Placental pericyte (primary cell): ENCODE measurements around the gene TMEM179B. TPM values are rescaled to one million over a fixed set of nuclear protein-coding genes. Genes with fewer than 3 reads are reported as not detected.

Experiments
- small RNA-seq: library from RNA; depleted of rRNA; stranded (forward); fragments of <200 nt; gene quantifications from one replicate; pipeline ENCODE3, GENCODE V24; 2012; ENCODE audit warnings: low replicate concordance
- total RNA-seq: library from RNA; depleted of rRNA; stranded (reverse); fragments of >200 nt; gene quantifications from 2 replicates; pipeline ENCODE4 v1.2.3, GENCODE V29; 2012

Gene TMEM179B
- total RNA-seq: 42.2 and 50.7 TPM in 2 replicates

GRCh38 chr11:62787005-62787759, at the start of gene TMEM179B:
TMEM179B (plus strand) TSS chr11:62787402; CDS start chr11:62787432, 30 bp downstream.

GRCh38 chr11:62753736-62754603, 33.2 kb upstream of the TMEM179B start, which contains the start of gene ZBTB3:
ZBTB3 (minus strand) TSS chr11:62754160; CDS start chr11:62753664, 496 bp downstream.

GRCh38 chr11:62771144-62772021, 15.8 kb upstream of the TMEM179B start, which contains the start of gene TAF6L:
TAF6L (plus strand) TSS chr11:62771396; CDS start chr11:62775784, 4,388 bp downstream.

GRCh38 chr11:62791501-62792201, 4.4 kb downstream of the TMEM179B start, which contains the start of gene TMEM223:
TMEM223 (minus strand) TSS chr11:62792006; CDS start chr11:62791994, 12 bp downstream.

GRCh38 chr11:62805076-62805892, 18.1 kb downstream of the TMEM179B start, which contains the start of gene NXF1:
NXF1 (minus strand) TSS chr11:62805440; CDS start chr11:62805356, 84 bp downstream.

GRCh38 chr11:62831520-62832335, 44.5 kb downstream of the TMEM179B start, which contains the start of gene STX5:
STX5 (minus strand) TSS chr11:62832051; CDS start chr11:62831243, 808 bp downstream.

GRCh38 chr11:62832336-62833234, 45.4 kb downstream of the TMEM179B start, which contains the start of gene TEX54:
TEX54 (minus strand) TSS chr11:62832841.

GRCh38 chr11:62839050-62839945, 52.1 kb downstream of the TMEM179B start, which contains the start of gene WDR74:
WDR74 (minus strand) TSS chr11:62839590; CDS start chr11:62839570, 20 bp downstream.

Small RNAs within 50 kb of the gene (small RNA-seq; reads per million reads assigned to genes)
- gene MIR6514 (0.65 reads per million, percentile 28 among the genes with 10 or more reads in this experiment), gene RNU6-118P (not detected)

Other genes starting within 250 kb of the TMEM179B start
- gene AHNAK, start 240.6 kb upstream of the TMEM179B start, total RNA-seq: 206 and 490 TPM in 2 replicates
- 914 and 1,622 TPM in 2 replicates for gene EEF1G, start 213.5 kb upstream of the TMEM179B start, total RNA-seq
- gene TUT1, start 195.9 kb upstream of the TMEM179B start, total RNA-seq: 7.4 and 8.4 TPM in 2 replicates
- gene MTA2, start 185.5 kb upstream of the TMEM179B start, total RNA-seq: 82.7 and 179 TPM in 2 replicates
- gene EML3, start 174.6 kb upstream of the TMEM179B start, total RNA-seq: 17.9 and 20.3 TPM in 2 replicates
- gene ROM1, start 174.1 kb upstream of the TMEM179B start, total RNA-seq: 1.3 and 4.6 TPM in 2 replicates
- gene B3GAT3, start 165.4 kb upstream of the TMEM179B start, total RNA-seq: 34.6 and 47.0 TPM in 2 replicates
- 222 and 365 TPM in 2 replicates for gene GANAB, start 140.8 kb upstream of the TMEM179B start, total RNA-seq
- 19.0 and 38.4 TPM in 2 replicates for gene INTS5, start 134.1 kb upstream of the TMEM179B start, total RNA-seq
- 19.9 and 31.8 TPM in 2 replicates for gene C11orf98, start 122.2 kb upstream of the TMEM179B start, total RNA-seq
- gene CSKMT, start 122.1 kb upstream of the TMEM179B start, total RNA-seq: 5.3 and 10.0 TPM in 2 replicates
- gene UQCC3, start 115.7 kb upstream of the TMEM179B start, total RNA-seq: 4.6 and 7.6 TPM in 2 replicates
- gene LBHD1, start 115.1 kb upstream of the TMEM179B start, total RNA-seq: 5.2 and 5.5 TPM in 2 replicates
- 62.4 and 230 TPM in 2 replicates for gene UBXN1, start 108.3 kb upstream of the TMEM179B start, total RNA-seq
- gene LRRN4CL, start 97.9 kb upstream of the TMEM179B start, total RNA-seq: 3.7 and 4.7 TPM in 2 replicates
- gene BSCL2, start 80.0 kb upstream of the TMEM179B start, total RNA-seq: 42.2 and 63.7 TPM in 2 replicates
- not detected in 2 replicates for gene GNG3, start 79.7 kb upstream of the TMEM179B start, total RNA-seq
- 7.0 and 16.3 TPM in 2 replicates for gene HNRNPUL2, start 59.9 kb upstream of the TMEM179B start, total RNA-seq
- gene TTC9C, start 58.9 kb upstream of the TMEM179B start, total RNA-seq: 39.8 and 49.1 TPM in 2 replicates
- 15.1 and 18.3 TPM in 2 replicates for gene ZBTB3, start 33.2 kb upstream of the TMEM179B start, total RNA-seq
- gene POLR2G, start 25.8 kb upstream of the TMEM179B start, total RNA-seq: 54.0 and 56.0 TPM in 2 replicates
- 19.3 and 29.5 TPM in 2 replicates for gene TAF6L, start 16.0 kb upstream of the TMEM179B start, total RNA-seq
- 11.2 and 21.0 TPM in 2 replicates for gene TMEM223, start 4.6 kb downstream of the TMEM179B start, total RNA-seq
- gene NXF1, start 18.0 kb downstream of the TMEM179B start, total RNA-seq: 35.2 and 49.5 TPM in 2 replicates
- gene STX5, start 44.6 kb downstream of the TMEM179B start, total RNA-seq: 48.7 and 70.2 TPM in 2 replicates
- gene TEX54, start 45.4 kb downstream of the TMEM179B start, total RNA-seq: not detected in 2 replicates
- gene WDR74, start 52.2 kb downstream of the TMEM179B start, total RNA-seq: 44.6 and 56.4 TPM in 2 replicates
- 160 and 906 TPM in 2 replicates for gene SLC3A2, start 93.5 kb downstream of the TMEM179B start, total RNA-seq
- gene CHRM1, start 134.0 kb downstream of the TMEM179B start, total RNA-seq: not detected in 2 replicates
- gene SLC22A6, start 197.6 kb downstream of the TMEM179B start, total RNA-seq: not detected in 2 replicates
- gene SLC22A8, start 228.4 kb downstream of the TMEM179B start, total RNA-seq: not detected in 2 replicates